NCI-H1436 (cell line): ENCODE results near the gene PLEKHA4.
"Not testable (repeated sequence)": the region's sequence is repeated elsewhere in the genome, so short reads cannot be mapped to it uniquely, and the experiment has no call there.

Experiments
- DNase-seq: peaks from one replicate; lab custom pipeline; 2025; lab: John Stamatoyannopoulos, UW

The PLEKHA4 gene

DNA sequence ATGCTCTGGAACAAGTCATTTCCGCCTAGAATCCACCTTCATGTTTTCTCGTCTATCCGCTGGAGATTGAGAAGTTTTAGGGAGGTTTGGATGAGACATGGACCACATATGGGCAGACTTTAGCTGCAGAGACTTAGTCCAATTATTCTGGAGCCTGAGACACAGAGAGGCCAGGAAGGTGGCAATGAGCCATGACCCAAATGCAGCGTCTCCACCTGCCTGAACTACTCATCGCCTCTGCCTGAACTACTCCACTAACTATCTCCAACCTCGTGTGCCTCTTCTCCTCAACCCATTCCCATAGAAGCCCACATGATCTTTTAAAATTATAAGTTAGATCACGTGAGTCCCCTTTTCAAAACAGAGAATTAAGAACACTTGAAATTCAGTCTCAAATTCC, 5.6 kb downstream of the PLEKHA4 start:
- no peak for DNase-seq

DNA sequence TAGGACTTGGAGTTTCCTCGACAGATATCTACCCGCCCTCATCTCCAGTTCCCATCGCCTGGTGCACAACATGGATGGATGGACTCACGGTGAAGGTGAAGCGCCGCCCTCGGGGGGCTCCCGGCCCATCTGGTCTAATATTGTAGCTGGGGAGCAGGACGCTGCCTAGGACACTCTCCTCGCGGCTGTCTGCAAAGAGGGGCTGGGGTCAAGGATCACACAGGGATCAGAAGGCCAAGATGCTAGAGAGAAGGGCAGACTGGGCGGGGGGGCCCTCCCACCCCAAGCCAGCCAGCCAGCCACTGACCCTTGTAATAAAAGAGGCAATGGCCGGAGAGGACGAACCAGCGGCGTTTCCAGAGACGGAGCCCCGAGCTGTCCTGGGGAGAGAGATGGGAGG, 7.1 kb downstream of the PLEKHA4 start:
- no peak for DNase-seq

DNA sequence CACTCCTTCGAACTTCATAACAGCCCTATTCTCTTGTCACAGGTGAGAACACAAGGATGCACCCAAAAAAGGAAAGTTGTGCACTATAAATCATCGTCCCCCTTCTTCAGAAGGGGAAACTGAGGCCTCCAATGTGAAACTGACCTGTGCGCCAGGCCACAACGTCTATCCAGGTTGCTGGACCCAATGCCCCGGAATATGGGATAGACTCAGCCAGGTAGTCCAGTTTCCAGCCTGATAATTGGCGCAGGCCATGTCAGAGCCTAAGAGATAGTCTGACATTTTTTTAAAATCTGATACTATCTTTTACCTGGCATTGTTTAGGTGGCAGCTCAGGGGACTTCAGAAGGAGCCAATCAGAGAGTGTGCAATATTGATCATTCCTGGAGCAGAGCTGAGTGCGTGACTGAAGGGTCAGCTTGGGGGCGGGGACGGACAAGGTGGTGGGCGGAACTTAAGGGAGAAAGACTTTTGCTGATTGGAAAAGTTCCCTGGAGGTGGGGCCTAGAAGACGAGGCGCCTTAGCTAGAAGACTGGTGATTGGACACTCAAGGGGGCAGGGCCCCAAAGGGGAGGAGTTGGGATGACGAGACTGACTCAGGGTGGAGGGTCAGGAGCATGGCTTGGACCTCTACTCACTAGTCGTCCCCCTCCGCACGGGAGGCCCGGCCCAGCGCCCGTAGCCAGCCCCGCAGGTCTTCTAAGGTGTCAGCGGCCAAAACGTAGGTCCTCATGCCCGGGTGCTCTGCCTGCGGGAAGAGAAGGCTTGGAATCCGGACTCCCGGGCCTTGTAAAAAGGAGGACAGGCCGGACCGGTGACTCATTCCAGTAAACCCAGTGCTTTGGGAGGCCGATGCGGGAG, 8.5 kb downstream of the PLEKHA4 start:
- no peak for DNase-seq

DNA sequence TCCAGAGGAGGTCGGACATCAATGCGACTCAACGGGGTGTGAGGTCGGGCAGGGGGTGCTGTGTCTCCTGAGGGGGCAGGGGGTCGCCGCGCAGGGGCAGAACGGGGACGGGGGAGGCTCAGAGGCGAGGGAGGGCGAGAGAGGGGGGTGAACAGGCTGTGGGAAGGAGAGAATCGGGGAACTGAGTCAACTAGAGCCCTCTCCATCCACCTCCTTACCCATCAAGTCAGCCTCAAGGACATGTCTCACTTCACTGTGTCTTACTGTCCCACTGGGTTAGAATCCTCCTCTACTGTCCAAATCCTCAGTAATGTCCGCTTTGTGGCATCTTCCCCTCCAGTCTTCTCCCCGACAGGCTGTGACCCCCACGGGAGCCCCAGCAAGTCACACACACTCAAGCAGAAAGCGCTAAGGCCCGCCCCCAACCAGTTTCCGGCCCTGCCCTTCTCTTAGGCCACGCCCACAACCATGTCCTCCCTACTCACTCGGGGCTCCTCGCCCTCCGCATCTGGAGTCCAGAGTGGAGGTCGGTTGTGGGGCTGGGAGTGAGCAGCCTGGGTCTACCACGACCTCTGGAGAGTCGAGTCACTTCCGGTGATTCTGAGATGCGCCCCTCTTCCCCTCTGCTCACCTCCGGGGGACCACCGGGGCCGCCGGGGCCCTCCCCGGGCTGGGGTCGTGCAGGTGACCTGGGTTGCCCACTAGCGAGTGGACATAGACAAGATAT, 9.3 kb downstream of the PLEKHA4 start:
- peak; percentile 46 for DNase-seq

DNA sequence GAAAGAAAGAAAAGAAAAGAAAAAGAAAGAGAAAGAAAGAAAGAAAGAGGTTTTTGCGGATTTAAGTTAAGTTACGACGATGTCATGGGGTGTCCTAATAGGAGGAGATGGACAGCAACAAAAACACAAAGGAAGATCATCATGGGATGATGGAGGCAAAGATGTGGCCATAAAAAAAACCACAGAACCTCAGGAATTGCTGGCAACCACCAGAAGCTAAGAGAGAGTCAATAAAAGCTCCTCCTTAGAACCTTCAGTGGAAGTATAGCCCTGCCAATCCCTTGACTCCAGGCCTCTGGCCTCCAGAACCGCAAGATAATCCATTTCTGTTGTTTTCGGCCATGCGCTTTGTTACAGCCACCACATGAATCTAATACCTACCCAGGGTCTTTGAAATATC, 11.5 kb downstream of the PLEKHA4 start:
- no peak for DNase-seq

DNA sequence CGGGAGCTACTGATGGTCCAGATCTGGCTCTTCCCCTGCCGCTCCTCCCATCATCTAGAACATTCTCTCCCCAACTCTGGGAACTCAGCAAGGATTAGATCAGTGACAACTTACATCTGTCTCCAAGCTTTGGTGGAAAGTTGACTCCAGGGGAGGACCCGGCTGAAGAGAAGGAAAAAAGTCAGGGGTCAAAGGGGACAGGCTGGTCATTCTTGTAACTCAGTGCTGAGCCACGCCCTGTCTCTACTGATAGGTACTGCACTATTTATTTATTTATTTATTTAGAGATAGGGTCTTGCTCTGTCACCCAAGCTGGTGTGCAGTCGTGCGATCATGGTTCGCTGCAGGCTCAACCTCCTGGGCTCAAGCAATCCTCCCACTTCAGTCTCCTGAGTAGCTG, 14.3 kb downstream of the PLEKHA4 start:
- no peak for DNase-seq

DNA sequence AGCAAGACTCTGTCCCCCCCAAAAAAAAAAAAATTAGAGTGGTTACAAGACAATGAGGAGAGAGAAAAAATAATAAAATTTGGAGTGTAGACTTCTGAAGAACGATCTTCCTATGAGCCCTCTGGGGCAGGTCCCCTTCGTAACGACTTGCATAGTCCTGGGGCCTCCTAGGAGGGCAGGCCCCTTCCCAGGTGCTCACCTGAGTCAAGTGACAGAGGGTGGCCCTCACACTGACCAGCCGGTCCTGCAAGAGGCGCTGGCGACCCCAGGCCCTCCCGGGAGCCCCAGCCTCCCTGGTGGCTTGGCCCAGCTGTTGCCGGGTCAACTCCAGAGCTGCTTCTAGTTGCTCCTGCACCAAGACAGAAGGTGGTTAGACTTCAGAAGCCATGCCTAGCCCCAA, 14.9 kb downstream of the PLEKHA4 start:
- DNase-seq, result no peak

DNA sequence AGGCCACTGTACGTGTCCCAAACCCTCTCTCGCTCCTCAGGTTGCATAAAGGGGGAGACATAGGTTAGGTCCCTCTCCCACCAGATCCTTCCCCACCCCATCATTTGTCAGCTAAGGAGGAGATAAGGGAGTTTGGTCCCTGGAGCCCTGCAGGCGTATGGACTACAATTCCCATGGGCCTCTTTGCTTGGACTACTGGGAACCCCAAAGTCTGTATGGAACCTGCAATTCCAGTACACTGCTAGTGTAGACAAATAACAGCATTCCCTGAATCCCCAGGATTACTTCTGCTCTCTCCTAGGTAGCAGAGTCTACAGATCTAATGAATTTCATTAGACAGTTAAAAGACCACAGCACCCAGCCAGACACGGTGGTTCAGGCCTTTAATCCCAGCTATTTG, 16.1 kb downstream of the PLEKHA4 start:
- DNase-seq, result no peak

DNA sequence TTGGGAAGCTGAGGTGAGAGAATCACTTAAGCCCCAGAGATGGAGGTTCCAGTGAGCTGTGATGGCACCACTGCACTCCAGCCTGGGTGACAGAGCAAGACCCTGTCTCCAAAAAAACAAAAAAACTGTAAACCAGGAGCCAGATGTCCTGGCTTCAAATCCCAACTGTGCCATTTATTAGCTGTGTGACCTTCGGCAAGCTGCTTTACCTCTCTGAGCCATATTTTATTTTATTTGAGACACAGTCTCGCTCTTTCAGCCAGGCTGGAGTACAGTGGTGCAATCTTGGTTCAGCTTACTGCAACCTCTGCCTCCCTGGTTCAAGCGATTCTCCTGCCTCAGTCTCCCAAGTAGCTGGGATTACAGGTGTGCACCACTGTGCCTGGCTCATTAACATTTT, 21.8 kb downstream of the PLEKHA4 start:
- not testable (repeated sequence) for DNase-seq

DNA sequence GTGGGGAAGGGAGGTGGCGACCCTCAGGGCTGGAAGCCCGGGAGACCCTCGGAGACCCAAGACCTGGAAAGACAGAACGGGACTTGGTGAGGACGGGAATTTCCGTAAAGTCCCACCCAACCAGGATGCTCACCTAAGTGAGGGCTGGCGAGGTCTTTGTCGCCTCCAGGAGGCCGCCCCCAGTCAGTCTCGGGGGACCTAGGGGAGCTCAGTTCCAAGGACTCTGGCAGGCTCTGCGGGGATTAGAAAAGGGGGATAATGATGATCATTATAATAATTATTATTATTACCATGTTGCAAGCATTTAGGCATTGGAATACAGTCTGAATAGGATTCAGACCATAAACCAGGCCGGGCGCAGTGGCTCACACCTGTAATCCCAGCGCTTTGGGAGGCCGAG, 23.0 kb downstream of the PLEKHA4 start:
- DNase-seq, result no peak

DNA sequence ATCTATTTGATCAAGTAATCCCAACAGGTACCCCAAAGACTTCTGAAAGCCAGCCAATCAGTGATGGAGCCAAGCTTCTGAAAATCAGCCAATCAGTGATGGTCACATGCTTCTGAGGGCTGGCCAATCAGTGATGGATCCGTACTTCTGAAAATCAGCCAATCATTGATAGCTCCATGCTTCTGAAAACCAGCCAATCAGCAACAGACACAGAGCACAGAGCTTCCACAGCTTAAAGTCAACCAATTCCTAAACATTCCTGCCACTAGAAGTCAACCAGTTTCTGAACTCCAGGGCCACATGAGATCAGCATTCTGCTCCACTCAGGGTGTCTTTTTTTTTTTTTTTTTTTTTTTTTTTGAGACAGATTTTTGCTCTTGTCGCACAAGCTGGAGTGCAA, 23.9 kb downstream of the PLEKHA4 start:
- no peak for DNase-seq

DNA sequence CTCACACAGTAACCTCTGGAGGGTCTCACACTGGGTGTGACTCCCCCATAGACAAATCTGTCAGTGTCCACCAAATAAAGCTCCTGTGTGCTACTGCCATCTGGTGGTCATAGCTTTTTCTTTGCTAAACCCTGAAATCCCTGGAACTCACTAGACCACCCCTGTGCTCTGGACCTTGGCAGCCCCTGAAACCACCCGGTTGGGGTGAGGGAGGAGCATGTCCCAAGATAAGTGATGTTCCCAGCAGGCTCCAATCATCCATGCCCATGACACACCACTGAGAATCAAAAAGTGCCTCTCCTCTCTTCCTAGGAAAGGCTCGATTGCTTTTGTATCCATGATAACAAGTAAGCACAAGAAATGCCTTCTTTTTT, 25.6 kb downstream of the PLEKHA4 start:
- DNase-seq, result peak; percentile 67

DNA sequence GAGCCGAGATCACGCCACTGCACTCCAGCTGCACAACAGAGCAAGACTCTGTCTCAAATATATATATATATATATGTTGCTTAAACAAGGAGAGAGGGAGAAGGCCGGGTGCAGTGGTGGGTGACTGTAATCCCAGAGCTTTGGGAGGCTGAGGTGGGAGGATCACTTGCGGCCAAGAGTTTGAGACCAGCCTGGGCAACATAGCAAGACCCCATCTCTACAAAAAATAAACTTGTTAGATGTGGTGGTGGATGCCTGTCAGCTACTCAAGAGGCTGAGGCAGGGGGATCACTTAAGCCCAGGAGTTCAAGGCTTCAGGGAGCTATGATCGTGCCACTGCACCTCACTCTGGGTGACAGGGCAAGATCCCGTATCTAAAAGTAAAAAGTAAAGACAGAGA, 26.8 kb downstream of the PLEKHA4 start:
- DNase-seq, result no peak

DNA sequence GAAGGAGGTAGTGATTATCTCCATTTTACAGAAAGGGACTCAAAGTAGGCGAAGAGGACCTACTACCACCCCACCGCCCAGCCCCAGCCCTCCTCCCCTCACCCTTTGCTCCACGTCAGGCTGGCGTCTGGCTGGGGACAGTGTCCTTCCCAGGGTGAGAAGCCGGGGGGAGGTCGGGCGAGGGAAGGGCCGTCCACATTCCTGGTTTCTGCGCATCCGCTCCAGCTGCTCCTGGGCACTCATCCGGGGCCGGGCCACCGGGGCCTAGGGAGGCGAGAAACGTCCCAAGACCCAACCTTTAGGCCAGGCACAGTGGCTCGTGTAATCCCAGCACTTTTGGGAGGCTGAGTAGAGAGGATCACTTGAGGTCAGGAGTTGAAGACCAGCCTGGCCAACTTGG, 27.4 kb downstream of the PLEKHA4 start:
- no peak for DNase-seq

DNA sequence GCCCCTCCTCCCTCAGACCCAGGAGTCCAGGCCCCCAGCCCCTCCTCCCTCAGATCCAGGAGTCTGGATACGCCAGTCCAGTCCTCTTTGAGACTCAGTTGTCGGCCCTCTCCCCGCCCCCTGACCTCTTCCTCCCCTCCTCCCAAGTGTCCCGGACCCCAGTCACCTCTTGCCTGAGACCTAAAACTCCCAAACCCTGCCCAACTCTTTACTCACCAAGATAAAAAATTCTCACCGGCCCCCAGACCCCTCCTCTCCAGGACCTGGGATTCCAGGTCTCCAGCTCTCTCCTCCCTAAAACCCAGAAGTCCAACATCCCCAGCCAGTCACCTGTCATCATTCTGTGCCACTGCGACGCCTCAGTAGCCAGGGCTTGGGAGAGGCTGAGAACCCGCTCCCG, 30.7 kb downstream of the PLEKHA4 start:
- DNase-seq, result no peak

DNA sequence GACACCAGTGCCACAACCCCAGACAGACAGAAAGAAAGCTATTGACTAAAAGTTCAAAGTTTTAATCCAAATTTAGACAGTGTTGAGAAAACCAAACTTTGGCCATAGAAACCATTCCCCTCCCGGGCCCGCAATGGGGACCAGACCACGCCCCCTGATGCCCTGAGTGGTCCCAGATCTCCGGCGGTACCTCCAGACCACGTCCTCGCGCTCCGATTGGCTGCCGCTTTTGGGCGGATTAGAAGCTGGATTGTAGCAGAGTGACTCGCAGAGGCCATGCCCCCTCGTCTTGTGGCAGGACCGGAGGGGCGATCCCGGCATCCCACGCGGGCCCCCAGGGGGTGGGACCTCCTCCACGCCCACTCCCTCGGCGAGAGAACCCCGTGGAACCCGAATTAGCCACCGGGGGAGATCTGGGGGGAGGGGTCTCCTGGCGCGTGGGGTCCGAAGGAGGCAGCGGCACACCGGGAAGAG, 31.3 kb downstream of the PLEKHA4 start:
- no peak for DNase-seq

DNA sequence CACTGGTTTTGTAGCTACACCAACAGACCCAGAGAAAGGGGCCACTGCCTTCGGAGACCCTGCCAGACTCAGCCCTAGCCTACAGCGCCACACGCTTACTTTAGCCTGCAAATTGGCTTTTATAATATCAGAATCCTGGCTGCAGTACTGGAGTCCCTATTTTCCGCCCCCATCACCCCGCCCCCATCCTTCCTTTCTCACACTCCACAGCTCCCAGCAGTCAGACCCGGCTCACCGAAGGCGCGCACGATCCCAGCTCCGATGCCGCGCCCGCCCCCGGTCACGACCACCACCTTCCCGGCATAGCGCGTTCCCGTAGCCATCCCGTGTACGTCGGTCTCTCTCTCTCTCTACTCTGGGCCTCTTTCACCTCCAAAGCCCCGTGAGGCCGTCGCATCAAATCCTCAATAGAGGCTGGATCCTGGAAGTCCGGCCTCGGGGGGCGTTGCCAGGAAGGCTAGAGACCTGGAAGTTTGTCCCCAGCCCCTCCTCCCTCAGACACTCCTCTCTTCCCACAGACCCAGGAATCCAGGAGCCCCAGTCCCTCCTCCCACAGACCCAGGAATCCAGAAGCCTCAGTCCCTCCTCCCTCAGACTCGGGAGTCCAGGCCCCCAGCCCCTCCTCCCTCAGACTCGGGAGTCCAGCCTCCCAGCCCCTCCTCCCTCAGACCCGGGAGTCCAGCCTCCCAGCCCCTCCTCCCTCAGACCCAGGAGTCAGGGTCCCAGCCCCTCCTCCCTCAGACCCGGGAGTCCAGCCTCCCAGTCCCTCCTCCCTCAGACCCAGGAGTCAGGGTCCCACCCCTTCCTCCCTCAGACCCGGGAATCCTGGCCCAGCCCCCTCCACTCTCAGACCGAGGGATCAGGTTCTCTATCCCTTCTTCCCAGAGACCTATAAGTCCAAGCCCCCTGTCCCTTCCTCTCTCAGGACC, 32.1 kb downstream of the PLEKHA4 start, which contains the start of gene HSD17B14:
Gene HSD17B14 (minus strand): TSS at position 403 of the 929 bp plus-strand sequence. CDS start 80 bp downstream, at position 323.
- no peak for DNase-seq

DNA sequence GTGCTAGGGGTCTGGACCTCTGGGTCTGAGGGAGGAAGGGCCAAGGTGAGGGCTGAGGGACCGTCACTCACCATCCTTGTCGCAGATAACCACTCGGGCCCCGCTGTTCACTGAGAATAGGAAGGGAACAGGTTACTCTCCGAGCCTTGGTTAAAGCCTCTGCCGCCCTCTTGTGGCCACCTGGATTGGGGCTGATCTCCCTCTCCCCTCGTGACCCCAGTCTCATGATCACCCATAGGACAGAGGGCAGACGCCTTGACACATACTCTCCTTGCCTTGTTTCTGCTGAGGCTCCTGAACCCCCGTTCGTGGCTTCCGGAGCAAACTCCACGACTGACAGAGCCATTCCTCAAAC, 32.7 kb downstream of the PLEKHA4 start:
- peak; percentile 95 for DNase-seq

DNA sequence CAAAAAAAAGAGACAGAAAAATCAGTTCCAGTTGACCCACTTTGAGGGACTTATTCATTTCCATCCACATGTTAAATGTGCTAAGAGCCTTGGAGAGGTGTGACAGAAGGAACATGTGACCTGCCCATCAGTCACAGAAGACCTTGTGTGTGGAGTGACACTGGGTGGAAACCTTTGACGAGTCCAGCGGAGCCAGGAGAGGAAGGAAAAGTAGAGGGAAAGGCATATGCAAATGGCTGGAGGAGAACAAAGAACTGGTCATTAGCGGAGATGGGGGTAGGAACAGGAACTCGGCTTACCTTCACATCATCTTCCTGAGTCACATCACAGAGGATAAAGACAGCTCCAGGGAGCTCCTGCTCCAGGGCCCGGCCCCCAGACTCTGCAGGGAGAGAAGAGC, 34.4 kb downstream of the PLEKHA4 start:
- no peak for DNase-seq

DNA sequence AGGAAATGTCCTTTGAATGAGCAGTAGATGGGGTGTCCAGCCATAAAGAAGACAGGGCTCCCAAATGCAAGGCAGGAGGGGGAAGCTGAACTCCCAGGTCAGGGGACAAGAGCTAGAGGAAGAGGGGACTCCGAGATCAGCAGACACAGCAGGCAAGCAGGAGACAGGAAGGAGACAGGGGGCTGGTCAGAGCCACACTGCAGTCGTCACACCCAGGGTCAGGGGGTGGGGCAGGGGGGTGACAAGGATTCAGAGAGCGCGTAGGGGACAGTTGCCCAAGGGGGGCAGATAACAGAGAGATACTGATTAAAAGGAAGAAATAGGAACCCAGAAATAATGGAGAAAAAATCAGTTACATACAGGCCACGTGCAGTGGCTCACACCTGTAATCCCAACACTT, 35.4 kb downstream of the PLEKHA4 start:
- no peak for DNase-seq

DNA sequence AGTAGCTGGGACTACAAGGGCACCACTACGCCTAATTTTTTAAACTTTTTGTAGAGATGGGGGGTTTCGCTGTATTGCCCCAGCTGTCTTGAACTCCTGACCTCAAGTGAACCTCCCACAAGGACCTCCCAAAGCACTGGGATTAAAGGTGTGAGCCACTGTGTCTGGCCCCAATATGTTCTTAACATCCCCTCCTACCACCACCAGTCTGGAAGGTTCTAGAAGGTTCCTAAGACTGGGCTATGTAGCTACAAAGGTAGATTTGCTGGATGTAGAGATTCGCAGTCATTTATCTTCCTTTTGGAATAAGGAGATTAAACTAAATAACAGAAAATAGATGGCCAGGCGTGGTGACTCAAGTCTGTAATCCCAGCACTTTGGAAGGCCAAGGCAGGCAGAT, 37.5 kb downstream of the PLEKHA4 start:
- DNase-seq, result no peak

DNA sequence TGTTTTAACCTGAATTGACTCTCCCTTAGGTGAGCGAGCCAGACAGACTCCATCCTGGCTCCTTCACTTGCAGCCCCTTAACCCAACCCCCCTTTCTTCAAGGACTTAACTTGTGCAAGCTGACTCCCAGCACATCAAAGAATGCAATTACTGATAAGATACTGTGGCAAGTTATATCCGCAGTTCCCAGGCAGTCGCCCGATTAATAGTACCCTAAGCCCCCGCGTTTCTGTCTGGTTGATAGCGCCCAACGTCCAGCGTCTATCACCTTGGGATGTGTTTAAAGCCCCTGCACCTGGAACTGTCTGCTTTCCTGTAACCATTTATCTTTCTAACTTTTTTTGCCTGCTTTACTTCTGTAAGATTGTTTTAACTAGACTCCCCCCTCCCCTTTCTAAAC, 38.3 kb downstream of the PLEKHA4 start:
- no peak for DNase-seq
